Measurements from ENCODE around the gene ZNF491. TPM values are rescaled to one million over a fixed set of nuclear protein-coding genes. Genes with fewer than 3 reads are reported as not detected.
"Not testable (repeated sequence)": the region's sequence is repeated elsewhere in the genome, so short reads cannot be mapped to it uniquely, and the experiment has no call there.

The ZNF491 gene
- total and polyA plus RNA-seq, 2 of the 4 experiments (the other 2 are of a cell fraction), result 1.5 to 3.6 TPM

DNA sequence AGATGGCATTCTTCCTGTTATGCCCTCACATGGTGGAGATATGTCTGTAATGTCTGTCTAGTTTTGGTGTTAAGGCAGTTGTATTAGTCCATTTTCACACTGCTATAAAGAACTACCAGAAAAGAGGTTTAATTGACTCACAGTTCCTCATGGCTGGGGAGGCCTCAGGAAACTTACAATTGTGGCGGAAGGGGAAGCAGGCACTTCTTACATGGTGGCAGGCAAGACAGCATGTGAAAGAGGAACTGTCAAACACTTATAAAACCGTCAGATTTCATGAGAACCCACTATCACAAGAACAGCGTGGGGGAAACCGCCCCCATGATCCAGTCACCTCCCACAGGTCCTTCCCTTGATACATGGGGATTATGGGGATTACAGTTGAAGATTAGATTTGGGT, 28.3 kb upstream of the ZNF491 start:
- ATAC-seq (ENCODE audit: low read depth) (no peak), DNase-seq (no peak)
- H2BK120ac ChIP-seq (ENCODE audit: low read depth, low read length), result no peak overlapping the region
- POLR2A ChIA-PET (ENCODE audit: unreplicated experiment), result no interaction called here
- intact Hi-C loops (cut with micrococcal nuclease) (no loop called here), in situ Hi-C loops (cut with MboI; ENCODE audit: low sequenced_read_pairs) (no loop called here), dilution Hi-C loops (cut with HindIII; ENCODE audit: low sequenced_read_pairs, unreplicated experiment) (no loop called here)
- H3K9me1 ChIP-seq (ENCODE audit: insufficient read depth, low read length), result no peaks in the 10 kb centered on the region
- no peak overlapping the region for H3K4ac ChIP-seq (ENCODE audit: low read depth, low read length)
- no peak overlapping the region for H2BK15ac ChIP-seq (ENCODE audit: low read depth, low read length)
- no CpG with 5 or more reads among the region's 4 CpGs for WGBS, 2 experiments (ENCODE audit: extremely low coverage in 2 of 2, insufficient read length in 1 of 2)
- H3K18ac ChIP-seq (ENCODE audit: low read depth, low read length), result no peak overlapping the region
- H2BK20ac ChIP-seq (ENCODE audit: low read depth, low read length), result no peak overlapping the region
- peaks cover 2% of the 10 kb centered on the region; the same call in 1 of the 2 replicates for H3K4me1 ChIP-seq (ENCODE audit: control insufficient read depth, insufficient read depth, low read length)
- CTCF ChIA-PET, result no interaction called here
- H3K79me1 ChIP-seq (ENCODE audit: low read depth in 1 of 2, low read length in 2 of 2), result peaks cover 20 to 27% of the 10 kb centered on the region in 2 experiments
- H4K5ac ChIP-seq (ENCODE audit: low read depth, low read length), result no peak overlapping the region
- H2AK5ac ChIP-seq (ENCODE audit: low read depth, low read length), result no peak overlapping the region
- H3K14ac ChIP-seq (replicated peaks; ENCODE audit: low read depth, low read length), result no peak overlapping the region
- H3K9me3 ChIP-seq (ENCODE audit: control insufficient read depth, insufficient read depth, low read length), result peaks cover 16% of the 10 kb centered on the region
- no peak overlapping the region for H4K91ac ChIP-seq (ENCODE audit: insufficient read depth, low read depth, low read length)
- no peak overlapping the region for H3K56ac ChIP-seq (ENCODE audit: extremely low read depth, insufficient read depth, low read length)
- no peak overlapping the region for H4K8ac ChIP-seq (ENCODE audit: low read depth in 2 of 2, low read length in 2 of 2)
- H3K23ac ChIP-seq (ENCODE audit: low read depth, low read length), result no peak overlapping the region
- no peak overlapping the region for H2AK9ac ChIP-seq (replicated peaks; ENCODE audit: low read depth, low read length, poor library complexity)
- no peak overlapping the region for H2BK5ac ChIP-seq (ENCODE audit: low read depth, low read length, poor library complexity, severe bottlenecking)
- no peak overlapping the region for H3K9ac ChIP-seq (ENCODE audit: low read depth, low read length)
- BruUV-seq (replicated peaks), result no TSS peak
- H2AFZ ChIP-seq (replicated peaks; ENCODE audit: low read length, poor library complexity), result no peak overlapping the region
- H3K4me2 ChIP-seq (ENCODE audit: low read depth, low read length), result no peak overlapping the region
- TF ChIP-seq CHD1 (IDR thresholded peaks at IDR 0.05; ENCODE audit: low read depth, low read length), result no peak
- H3K27me3 ChIP-seq (ENCODE audit: control insufficient read depth, insufficient read depth, low read length), result no peaks in the 10 kb centered on the region
- no peaks in the 10 kb centered on the region for H3K36me3 ChIP-seq (ENCODE audit: control insufficient read depth, insufficient read depth, low read length)
- H4K20me1 ChIP-seq (ENCODE audit: insufficient read depth, low read length), result 0 out of 2 replicates have a peak, but pooled peaks cover 3% of the 10 kb centered on the region
- H3K27ac ChIP-seq (ENCODE audit: insufficient read depth, low read length), result no peak overlapping the region
- H3K4me3 ChIP-seq (ENCODE audit: insufficient read depth, low read depth, low read length), result no peak overlapping the region

DNA sequence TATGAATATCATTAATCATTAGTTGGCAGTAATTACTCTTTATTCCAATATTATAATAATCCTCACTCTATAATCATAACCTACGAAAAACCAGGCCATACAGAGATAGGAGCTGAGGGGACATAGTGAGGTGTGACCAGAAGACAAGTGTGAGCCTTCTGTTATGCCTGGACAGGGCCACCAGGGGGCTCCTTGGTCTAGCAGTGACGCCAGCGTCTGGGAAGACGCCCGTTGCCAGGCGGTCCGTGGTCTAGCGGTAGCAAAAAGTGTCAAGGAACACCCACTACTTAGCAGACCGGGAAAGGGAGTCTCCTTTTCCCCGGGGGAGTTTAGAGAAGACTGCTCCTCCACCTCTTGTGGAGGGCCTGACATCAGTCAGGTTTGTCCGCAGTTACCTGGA, 26.8 kb upstream of the ZNF491 start:
- DNase-seq; H2BK15ac ChIP-seq (ENCODE audit: low read depth, low read length); H3K9ac ChIP-seq (ENCODE audit: low read depth, low read length); H2BK20ac ChIP-seq (ENCODE audit: low read depth, low read length); dilution Hi-C loops (cut with HindIII; ENCODE audit: low sequenced_read_pairs, unreplicated experiment); H3K9me1 ChIP-seq (ENCODE audit: insufficient read depth, low read length); H2BK5ac ChIP-seq (ENCODE audit: low read depth, low read length, poor library complexity, severe bottlenecking); H2AK5ac ChIP-seq (ENCODE audit: low read depth, low read length); H4K20me1 ChIP-seq (ENCODE audit: insufficient read depth, low read length); in situ Hi-C loops (cut with MboI; ENCODE audit: low sequenced_read_pairs); CTCF ChIA-PET; H3K14ac ChIP-seq (replicated peaks; ENCODE audit: low read depth, low read length); POLR2A ChIA-PET (ENCODE audit: unreplicated experiment); H3K23ac ChIP-seq (ENCODE audit: low read depth, low read length); H4K91ac ChIP-seq (ENCODE audit: insufficient read depth, low read depth, low read length); H3K36me3 ChIP-seq (ENCODE audit: control insufficient read depth, insufficient read depth, low read length); H3K4me2 ChIP-seq (ENCODE audit: low read depth, low read length); H2AK9ac ChIP-seq (replicated peaks; ENCODE audit: low read depth, low read length, poor library complexity); intact Hi-C loops (cut with micrococcal nuclease); H3K4ac ChIP-seq (ENCODE audit: low read depth, low read length); H4K8ac ChIP-seq (ENCODE audit: low read depth in 2 of 2, low read length in 2 of 2); H2AFZ ChIP-seq (replicated peaks; ENCODE audit: low read length, poor library complexity); H3K56ac ChIP-seq (ENCODE audit: extremely low read depth, insufficient read depth, low read length); H3K4me1 ChIP-seq (ENCODE audit: control insufficient read depth, insufficient read depth, low read length); H3K4me3 ChIP-seq (ENCODE audit: insufficient read depth, low read depth, low read length); H3K27ac ChIP-seq (ENCODE audit: insufficient read depth, low read length); H2BK120ac ChIP-seq (ENCODE audit: low read depth, low read length); H4K5ac ChIP-seq (ENCODE audit: low read depth, low read length); BruUV-seq (replicated peaks); H3K18ac ChIP-seq (ENCODE audit: low read depth, low read length); ATAC-seq (ENCODE audit: low read depth); H3K27me3 ChIP-seq (ENCODE audit: control insufficient read depth, insufficient read depth, low read length): not testable (repeated sequence)
- peaks cover 25% of the 10 kb centered on the region for H3K9me3 ChIP-seq (ENCODE audit: control insufficient read depth, insufficient read depth, low read length)
- peaks cover 22 to 27% of the 10 kb centered on the region in 2 experiments for H3K79me1 ChIP-seq (ENCODE audit: low read depth in 1 of 2, low read length in 2 of 2)
- WGBS, 2 experiments (ENCODE audit: extremely low coverage in 2 of 2, insufficient read length in 1 of 2), result no CpG with 5 or more reads among the region's 11 CpGs

All from IMR-90 (cell line).